Esophagus (tissue), 2 donors: ENCODE data around the gene KIFAP3. TPM values are rescaled to one million over a fixed set of nuclear protein-coding genes. Genes with fewer than 3 reads are reported as not detected.

Experiments used
- H3K27ac ChIP-seq, 2 donors: one replicate each; pipeline ENCODE4 v1.5.1; 2013; ENCODE audit warnings: low read depth in 2 of 2, mild to moderate bottlenecking in 2 of 2, inconsistent platforms in 1 of 2, low read length in 1 of 2, moderate library complexity in 1 of 2
- H3K27me3 ChIP-seq, 2 donors: one replicate each; pipeline ENCODE4 v1.6.1; 2013; ENCODE audit warnings: low read length in 2 of 2, control low read depth in 1 of 2, mild to moderate bottlenecking in 1 of 2; ENCODE audit not compliant: insufficient read depth in 2 of 2, control insufficient read depth in 1 of 2
- H3K36me3 ChIP-seq, 2 donors: one replicate each; pipeline ENCODE4 v1.6.1; 2013; ENCODE audit warnings: low read length in 1 of 2; ENCODE audit not compliant: control insufficient read depth in 2 of 2, insufficient read depth in 2 of 2
- H3K4me1 ChIP-seq, 2 donors: one replicate each; pipeline ENCODE4 v1.6.1; 2013; ENCODE audit warnings: low read length in 1 of 2; ENCODE audit not compliant: control insufficient read depth in 2 of 2, insufficient read depth in 2 of 2
- H3K4me3 ChIP-seq, 2 donors: one replicate each; pipeline ENCODE4 v1.5.1; 2013; ENCODE audit warnings: low read length in 2 of 2, mild to moderate bottlenecking in 2 of 2, low read depth in 1 of 2, moderate library complexity in 1 of 2
- H3K9me3 ChIP-seq, 2 donors: one replicate each; pipeline ENCODE4 v1.6.1; 2013; ENCODE audit warnings: mild to moderate bottlenecking in 2 of 2, low read depth in 1 of 2, low read length in 1 of 2, moderate library complexity in 1 of 2; ENCODE audit not compliant: control insufficient read depth in 2 of 2, insufficient read depth in 1 of 2
- WGBS, 2 donors: extraction: QIAGEN DNeasy Blood & Tissue Kit; methylation state at CpG; one replicate each; pipeline ENCODE4 v1.1.7; 2013; 5-methylcytosine and 5-hydroxymethylcytosine counted together
- polyA plus RNA-seq, 2 donors: library from polyadenylated mRNA; stranded (reverse); fragments of 200-250 nt; gene quantifications; one replicate each; pipeline ENCODE4 v1.2.3, GENCODE V29; 2013
- donor health status: healthy with polysubstance abuse.
- donor health status: Bipolar disorder and iron deficiency.

Gene KIFAP3
- polyA plus RNA-seq, 2 donors: 4.8 to 10.0 TPM

DNA sequence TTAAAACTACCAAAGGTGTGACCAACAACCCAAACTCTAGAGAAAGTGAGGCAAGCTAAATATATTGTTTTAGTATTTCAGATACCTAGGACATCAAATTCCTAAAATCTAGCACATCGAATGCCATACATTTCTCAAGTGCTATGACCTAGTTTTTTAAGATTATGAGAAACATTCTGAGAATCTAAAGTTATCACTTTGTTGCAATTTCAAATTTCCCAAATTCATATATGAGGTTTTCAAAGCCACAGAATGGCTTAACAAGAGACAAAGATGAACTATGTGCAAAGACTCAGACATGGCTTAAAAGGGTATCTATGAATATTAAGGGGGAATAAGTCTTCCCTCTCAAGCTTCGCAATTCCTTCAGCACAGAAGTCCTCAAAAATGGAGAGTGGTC, 187.6 kb downstream of the KIFAP3 start:
- no peaks in the 10 kb centered on the region for H3K9me3 ChIP-seq
- H3K4me3 ChIP-seq: no peak overlapping the region
- 88 to 92% methylated on average over 2 of the region's 2 CpGs for WGBS, 2 donors
- H3K27me3 ChIP-seq: no peaks in the 10 kb centered on the region
- H3K4me1 ChIP-seq: peaks cover 0 to 5% of the 10 kb centered on the region in 2 donors
- H3K27ac ChIP-seq: no peak overlapping the region
- peaks cover 0 to 14% of the 10 kb centered on the region in 2 donors for H3K36me3 ChIP-seq

DNA sequence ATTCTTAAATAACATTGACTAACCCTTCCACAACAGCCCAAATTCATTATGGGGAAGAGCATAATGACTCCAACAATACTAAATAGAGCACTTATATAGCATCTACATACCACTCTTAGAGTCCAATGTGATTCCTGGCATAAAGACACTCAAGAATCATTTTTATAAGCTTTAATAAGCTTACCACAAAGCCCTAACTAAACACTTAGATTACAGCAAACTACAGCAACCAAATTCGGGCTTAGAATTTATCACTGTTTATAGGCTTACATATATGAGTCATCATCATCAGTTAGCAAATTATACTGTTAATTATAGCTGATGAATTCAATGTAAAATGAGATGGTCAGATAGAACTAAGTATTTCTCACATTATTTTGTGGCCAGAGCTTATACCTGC, 188.1 kb downstream of the KIFAP3 start:
- peaks cover 0 to 15% of the 10 kb centered on the region in 2 donors for H3K36me3 ChIP-seq
- 47 to 49% methylated on average over 1 of the region's 1 CpG for WGBS, 2 donors

GRCh38 chr1:169885207-169885606, 189.3 kb downstream of the KIFAP3 start:
- Histone ChIP-seq H3K36me3 (peaks cover 0 to 15% of the 10 kb centered on the region in 2 donors), H3K9me3 (no peaks in the 10 kb centered on the region), H3K27me3 (no peaks in the 10 kb centered on the region), H3K4me3 (no peak overlapping the region), H3K27ac (no peak overlapping the region), H3K4me1 (peaks cover 0 to 2% of the 10 kb centered on the region in 2 donors)
- 63 to 82% methylated on average over 2 of the region's 2 CpGs for WGBS, 2 donors

More for the DNA sequence above, 188.1 kb downstream of the KIFAP3 start:
- Histone ChIP-seq H3K9me3 (no peaks in the 10 kb centered on the region), H3K27ac (no peak overlapping the region), H3K27me3 (no peaks in the 10 kb centered on the region), H3K4me3 (no peak overlapping the region), H3K4me1 (peaks cover 0 to 5% of the 10 kb centered on the region in 2 donors)

- Histone ChIP-seq H3K36me3 (peaks cover 0 to 15% of the 10 kb centered on the region in 2 donors), H3K4me1 (no peaks in the 10 kb centered on the region), H3K9me3 (no peaks in the 10 kb centered on the region), H3K27me3 (no peaks in the 10 kb centered on the region), H3K4me3 (no peak overlapping the region), H3K27ac (no peak overlapping the region)
Measured at GRCh38 chr1:169884634-169885033, 189.9 kb downstream of the KIFAP3 start.

DNA sequence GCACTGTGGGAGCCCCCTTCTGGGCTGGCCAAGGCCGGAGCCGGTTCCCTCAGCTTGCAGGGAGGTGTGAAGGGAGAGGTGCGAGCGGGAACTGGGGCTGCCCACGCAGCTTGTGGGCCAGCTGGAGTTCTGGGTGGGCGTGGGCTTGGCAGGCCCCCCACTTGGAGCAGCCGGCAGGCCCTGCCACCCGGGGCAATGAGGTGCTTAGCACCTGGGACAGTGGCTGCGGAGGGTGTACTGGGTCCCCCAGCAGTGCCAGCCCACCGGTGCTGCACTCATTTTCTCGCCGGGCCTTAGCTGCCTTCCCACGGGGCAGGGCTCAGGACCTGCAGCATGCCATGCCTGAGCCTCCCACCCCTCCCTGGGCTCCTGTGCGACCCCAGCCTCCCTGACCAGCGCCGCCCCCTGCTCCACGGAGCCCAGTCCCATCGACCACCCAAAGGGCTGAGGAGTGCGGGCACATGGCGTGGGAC, 192.4 kb downstream of the KIFAP3 start:
- no peaks in the 10 kb centered on the region for H3K27me3 ChIP-seq
- no peaks in the 10 kb centered on the region for H3K9me3 ChIP-seq
- no peak overlapping the region for H3K4me3 ChIP-seq
- peaks cover 3 to 13% of the 10 kb centered on the region in 2 donors for H3K36me3 ChIP-seq
- 94 to 97% methylated on average over 20 of the region's 20 CpGs for WGBS, 2 donors
- no peaks in the 10 kb centered on the region for H3K4me1 ChIP-seq
- H3K27ac ChIP-seq: no peak overlapping the region

DNA sequence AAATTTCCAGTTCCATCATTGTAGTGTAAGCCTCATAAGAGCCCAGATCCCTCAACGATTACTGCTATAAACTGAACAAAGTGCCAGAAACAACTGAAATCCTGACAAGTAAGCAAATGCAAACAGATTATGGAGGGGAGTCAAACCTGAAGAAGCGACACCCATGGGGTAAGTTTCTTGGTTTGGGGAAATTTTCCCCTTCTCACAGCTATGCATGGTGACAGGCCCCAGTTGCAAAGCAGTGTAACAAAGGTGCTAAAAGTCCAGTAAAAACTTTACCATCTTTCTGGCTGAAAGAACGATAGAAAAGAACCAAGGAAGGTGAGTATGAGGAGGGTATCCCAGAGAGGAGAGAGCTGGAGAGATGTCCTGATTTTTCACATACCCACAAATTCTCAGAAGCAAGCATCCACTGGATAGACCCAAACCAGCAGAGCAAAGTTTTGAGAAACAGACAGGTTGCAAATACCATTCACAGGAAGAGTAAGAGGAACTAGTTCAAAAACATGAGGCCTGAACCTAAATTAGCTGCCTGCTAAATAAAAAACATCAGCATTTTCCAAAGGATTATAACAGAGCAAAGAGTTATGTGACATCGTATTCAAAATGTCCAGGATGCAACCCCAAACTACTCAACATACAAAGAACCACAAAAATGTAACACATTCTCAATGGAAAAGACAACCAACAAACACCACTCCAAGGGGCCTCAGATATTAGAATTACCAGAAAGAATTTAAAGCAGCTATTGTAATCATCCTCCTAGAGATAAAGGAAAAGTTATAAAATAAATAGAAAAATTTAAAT, 195.3 kb downstream of the KIFAP3 start:
- 87 to 88% methylated on average over 4 of the region's 4 CpGs for WGBS, 2 donors
- Histone ChIP-seq H3K36me3 (peaks cover 3 to 16% of the 10 kb centered on the region in 2 donors), H3K4me3 (no peak overlapping the region), H3K27me3 (no peaks in the 10 kb centered on the region), H3K4me1 (no peaks in the 10 kb centered on the region), H3K9me3 (no peaks in the 10 kb centered on the region), H3K27ac (no peak overlapping the region)

- Histone ChIP-seq H3K4me3 (no peak overlapping the region), H3K4me1 (no peaks in the 10 kb centered on the region), H3K9me3 (no peaks in the 10 kb centered on the region), H3K36me3 (peaks cover 3 to 16% of the 10 kb centered on the region in 2 donors), H3K27ac (no peak overlapping the region), H3K27me3 (no peaks in the 10 kb centered on the region)
- WGBS, 2 donors: 90 to 93% methylated on average over 4 of the region's 4 CpGs
Measured at GRCh38 chr1:169878498-169878897, 196.0 kb downstream of the KIFAP3 start.

- Histone ChIP-seq H3K4me1 (no peaks in the 10 kb centered on the region), H3K9me3 (no peaks in the 10 kb centered on the region), H3K27me3 (no peaks in the 10 kb centered on the region), H3K36me3 (peaks cover 5 to 16% of the 10 kb centered on the region in 2 donors), H3K4me3 (no peak overlapping the region), H3K27ac (no peak overlapping the region)
- 96 to 98% methylated on average over 2 of the region's 2 CpGs for WGBS, 2 donors
Measured at GRCh38 chr1:169877800-169878491, 196.5 kb downstream of the KIFAP3 start.

- WGBS, 2 donors: 82% methylated on average over 3 of the region's 3 CpGs
- Histone ChIP-seq H3K36me3 (peaks cover 11 to 20% of the 10 kb centered on the region in 2 donors), H3K9me3 (peaks cover 2 to 3% of the 10 kb centered on the region in 2 donors), H3K27ac (no peak overlapping the region), H3K4me3 (no peak overlapping the region), H3K4me1 (no peaks in the 10 kb centered on the region), H3K27me3 (no peaks in the 10 kb centered on the region)
Measured at GRCh38 chr1:169874229-169874628, 200.3 kb downstream of the KIFAP3 start.
